ENCODE measurements around the gene CMTM3.

- TF ChIP-seq CTCF (IDR thresholded peaks at IDR 0.05 in 8 of 11, conservative IDR thresholded peaks at IDR 0.05 in 3 of 11), result no peak
- TF ChIP-seq POLR2A (IDR thresholded peaks at IDR 0.05), result no peak
- TF ChIP-seq POLR2AphosphoS5 (IDR thresholded peaks at IDR 0.05), result no peak
Measured at GRCh38 chr16:66575060-66575459, 29.4 kb upstream of the CMTM3 start.
